B cell (primary cell): Measurements from ENCODE around the gene SLC40A1. TPM values are rescaled to one million over a fixed set of nuclear protein-coding genes. Genes with fewer than 3 reads are reported as not detected.

Experiments used
- ATAC-seq: fragments of 200-7000 bp; cut with Tn5 transposase; one replicate; pipeline ENCODE4 v1.10.0; 2021; ENCODE audit warnings: low read depth, mild to moderate bottlenecking, moderate number of reproducible peaks, moderate library complexity
- CTCF ChIA-PET: fragments of 350-600 bp; sonication (Branson Sonifier 250); formaldehyde crosslinking; loops from one replicate; lab custom pipeline; 2021; ENCODE audit warnings: antibody characterized with exemption, inconsistent platforms; lab: Charles Lee
- POLR2A ChIA-PET: fragments of 350-600 bp; sonication (Branson Sonifier 250); formaldehyde crosslinking; loops from one replicate; lab custom pipeline; 2021; ENCODE audit warnings: antibody characterized with exemption; lab: Charles Lee
- DNase-seq: peaks from one replicate; pipeline ENCODE4 v3.0.0; 2013
- H2AFZ ChIP-seq: 2 replicates; pipeline ENCODE4 v1.6.1; 2012; ENCODE audit warnings: mild to moderate bottlenecking, low read depth, low read length; ENCODE audit not compliant: insufficient read depth, poor library complexity, severe bottlenecking
- H3K27ac ChIP-seq, 2 donors: 1 replicate in 1 of 2; 2 replicates in 1 of 2; pipeline ENCODE4 v1.5.1; 2012 to 2013; ENCODE audit warnings: low read length in 2 of 2, mild to moderate bottlenecking in 2 of 2, moderate library complexity in 1 of 2
- H3K27me3 ChIP-seq, 4 experiments: fragments of 200-600 bp in 1 of 4; sonication (generic) in 1 of 4; replicated peaks in 1 of 4; 1 replicate in 2 of 4; 2 replicates in 2 of 4; pipeline versions ENCODE4 v1.6.1 to v1.7.0; 2013 to 2016; ENCODE audit warnings: low read length in 3 of 4, mild to moderate bottlenecking in 2 of 4, mixed read lengths in 1 of 4, moderate library complexity in 1 of 4; ENCODE audit not compliant: insufficient read depth in 4 of 4, control insufficient read depth in 3 of 4; ENCODE audit errors: control extremely low read depth in 1 of 4
- H3K36me3 ChIP-seq, 2 experiments: replicated peaks in 1 of 2; 1 replicate in 1 of 2; 2 replicates in 1 of 2; pipeline versions ENCODE4 v1.6.1 to v1.7.1; 2013; ENCODE audit warnings: low read length in 1 of 2; ENCODE audit not compliant: insufficient read depth in 2 of 2, control insufficient read depth in 1 of 2; ENCODE audit errors: control extremely low read depth in 1 of 2, extremely low read depth in 1 of 2
- H3K4me1 ChIP-seq, 2 donors: fragments of 200-600 bp in 1 of 2; sonication (generic) in 1 of 2; 1 replicate in 1 of 2; 2 replicates in 1 of 2; pipeline versions ENCODE4 v1.5.1 to v1.6.1; 2013 to 2017; ENCODE audit warnings: low read length in 2 of 2; ENCODE audit not compliant: control insufficient read depth in 2 of 2, insufficient read depth in 2 of 2
- H3K4me2 ChIP-seq: replicated peaks from 2 replicates; pipeline ENCODE3; 2012; ENCODE audit warnings: mild to moderate bottlenecking, low read depth, low read length; ENCODE audit not compliant: poor library complexity, severe bottlenecking
- H3K4me3 ChIP-seq, 5 experiments: fragments of 200-600 bp in 1 of 5; sonication (generic) in 1 of 5; 1 replicate in 3 of 5; 2 replicates in 2 of 5; pipeline versions ENCODE4 v1.5.1 to v1.7.0; 2011 to 2016; ENCODE audit warnings: low read length in 4 of 5, mild to moderate bottlenecking in 4 of 5, low read depth in 2 of 5, control low read depth in 1 of 5, moderate library complexity in 1 of 5; ENCODE audit not compliant: insufficient read depth in 1 of 5; ENCODE audit errors: control extremely low read depth in 1 of 5, extremely low read depth in 1 of 5
- H3K79me2 ChIP-seq: fragments of 200-600 bp; sonication (generic); one replicate; pipeline ENCODE4 v1.6.0; 2016; ENCODE audit warnings: low read length; ENCODE audit not compliant: control insufficient read depth, insufficient read depth
- H3K9ac ChIP-seq: fragments of 200-600 bp; sonication (generic); 2 replicates; pipeline ENCODE4 v1.6.1; 2017; ENCODE audit warnings: mild to moderate bottlenecking, low read length, moderate library complexity
- H3K9me3 ChIP-seq, 3 donors: one replicate each; pipeline versions ENCODE4 v1.6.1 to v1.7.1; 2013; ENCODE audit warnings: low read length in 2 of 3; ENCODE audit not compliant: control insufficient read depth in 2 of 3, insufficient read depth in 1 of 3; ENCODE audit errors: control extremely low read depth in 1 of 3
- H4K20me1 ChIP-seq: 2 replicates; pipeline ENCODE4 v1.6.0; 2012; ENCODE audit warnings: mild to moderate bottlenecking, low read length; ENCODE audit not compliant: insufficient read depth, control insufficient read depth, poor library complexity, severe bottlenecking
- H3K27ac Mint-ChIP-seq: one replicate; pipeline ENCODE4 v1.8.0; 2021; ENCODE audit warnings: mixed read lengths
- H3K27me3 Mint-ChIP-seq: one replicate; pipeline ENCODE4 v1.8.0; 2021; ENCODE audit warnings: mixed read lengths
- H3K4me1 Mint-ChIP-seq: one replicate; pipeline ENCODE4 v1.8.0; 2021; ENCODE audit warnings: mixed read lengths
- H3K4me3 Mint-ChIP-seq: one replicate; pipeline ENCODE4 v1.8.0; 2021; ENCODE audit warnings: mixed read lengths
- H3K9me3 Mint-ChIP-seq: one replicate; pipeline ENCODE4 v1.8.0; 2022; ENCODE audit warnings: mixed read lengths; ENCODE audit not compliant: insufficient read depth
- EZH2 ChIP-seq: IDR thresholded peaks from 2 replicates; pipeline ENCODE4 v1.6.1; 2012; ENCODE audit warnings: borderline replicate concordance, low read depth, mild to moderate bottlenecking, moderate library complexity, low read length; ENCODE audit not compliant: insufficient read depth, poor library complexity, severe bottlenecking
- WGBS: methylation state at CpG from one replicate; pipeline ENCODE4 v1.1.5; 2013; ENCODE audit warnings: missing lambda C conversion rate; ENCODE audit not compliant: insufficient coverage; 5-methylcytosine and 5-hydroxymethylcytosine counted together
- intact Hi-C: fragments of 100-400 bp; cut with micrococcal nuclease; formaldehyde crosslinking; loops from one replicate; pipeline ENCODE4 v1.10.0; 2022
- polyA plus RNA-seq: library from polyadenylated mRNA; depleted of rRNA; stranded (reverse); fragments of >200 nt; gene quantifications from 2 replicates; pipeline ENCODE4 v1.2.3, GENCODE V29; 2012
- total RNA-seq, 2 donors: library from RNA; stranded (reverse); fragments of 120-200 nt in 1 of 2; gene quantifications; 1 replicate in 1 of 2; 2 replicates in 1 of 2; pipeline versions ENCODE4 v1.2.3 to v1.2.4, GENCODE V29; 2013 to 2022
- TF ChIP-seq, protein P1 (sequence below): fragments of 200-600 bp; IDR thresholded peaks from one replicate; pipeline ENCODE4 v1.8.0; 2022; ENCODE audit warnings: antibody characterized with exemption, mild to moderate bottlenecking

SLC40A1 gene
- total and polyA plus RNA-seq, 2 donors (not counting 1 experiment from before 2014, with no cell fraction given): 0.07 to 0.39 TPM

DNA sequence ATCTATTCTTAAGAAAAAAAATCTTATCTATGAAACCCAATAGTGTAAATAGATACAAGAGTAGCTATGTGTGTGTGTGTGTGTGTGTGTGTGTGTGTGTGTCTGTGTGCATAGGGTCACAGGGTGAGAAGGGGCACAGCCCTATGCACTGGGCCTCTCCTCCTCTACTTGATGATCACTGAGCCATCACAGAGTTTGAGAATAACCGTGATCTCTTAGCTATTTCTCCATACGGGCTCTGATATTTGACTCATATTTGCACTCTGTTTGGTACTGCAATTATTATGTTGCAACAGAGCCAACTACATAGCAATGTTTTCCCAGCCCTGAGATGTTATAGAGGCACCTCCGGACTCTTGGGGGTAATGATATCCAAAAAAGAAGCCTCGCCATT, 28.8 kb upstream of the SLC40A1 start:
- no peak for ATAC-seq
- POLR2A ChIA-PET: no interaction called here

DNA sequence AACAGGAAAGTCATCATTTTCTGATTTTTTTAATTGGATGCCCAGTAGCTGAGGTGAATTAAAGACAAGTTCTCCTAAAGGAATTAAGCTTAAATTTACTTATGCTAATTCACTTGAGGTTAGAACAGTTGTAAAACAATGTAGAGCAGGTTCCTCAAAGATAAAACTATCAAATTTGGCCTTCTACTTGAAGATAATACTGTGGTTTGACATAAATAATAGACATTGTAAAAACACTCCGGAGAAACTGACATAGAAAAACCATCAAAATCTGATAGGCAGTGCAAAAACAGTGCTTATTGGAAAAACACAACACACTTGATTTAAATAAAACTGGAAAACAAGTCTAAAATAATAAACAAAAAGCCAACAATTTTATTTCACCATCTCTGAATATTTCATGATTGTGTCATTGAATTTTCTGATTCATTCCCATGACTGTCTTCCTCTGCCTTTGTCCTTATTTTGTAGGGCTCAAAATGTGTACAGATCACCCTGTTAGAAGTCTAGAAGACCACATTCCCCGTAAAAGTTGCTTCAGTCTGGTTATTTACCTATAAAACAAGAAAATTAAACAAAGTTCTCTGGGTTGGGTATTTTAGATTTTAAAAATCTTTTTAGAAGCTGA, 28.3 kb upstream of the SLC40A1 start:
- Mint-ChIP-seq H3K27me3 (peaks cover 17% of the 10 kb centered on the region), H3K27ac (no peak overlapping the region), H3K4me1 (peaks cover 2% of the 10 kb centered on the region), H3K9me3 (no peaks in the 10 kb centered on the region), H3K4me3 (no peak overlapping the region)
- no peak for ATAC-seq
- H3K4me3 ChIP-seq: no peak overlapping the region
- H3K79me2 ChIP-seq: no peaks in the 10 kb centered on the region
- H2AFZ ChIP-seq: no peak overlapping the region
- peaks cover 0 to 4% (median 0%) of the 10 kb centered on the region in 4 experiments for H3K27me3 ChIP-seq
- H3K27ac ChIP-seq: no peak overlapping the region
- no peak for DNase-seq
- H3K4me1 ChIP-seq: no peaks in the 10 kb centered on the region
- intact Hi-C loops: no loop called here
- no peaks in the 10 kb centered on the region for H3K9me3 ChIP-seq
- ChIA-PET CTCF (interaction anchor here (1.4 kb wide), 1 partner anchor 8 kb away, joined by 3 read pairs; no protein-coding TSS in a partner anchor), POLR2A (no interaction called here)
- WGBS: no CpG with 5 or more reads among the region's 2 CpGs
- no peak for TF ChIP-seq EZH2
- TF ChIP-seq, protein P1, sequence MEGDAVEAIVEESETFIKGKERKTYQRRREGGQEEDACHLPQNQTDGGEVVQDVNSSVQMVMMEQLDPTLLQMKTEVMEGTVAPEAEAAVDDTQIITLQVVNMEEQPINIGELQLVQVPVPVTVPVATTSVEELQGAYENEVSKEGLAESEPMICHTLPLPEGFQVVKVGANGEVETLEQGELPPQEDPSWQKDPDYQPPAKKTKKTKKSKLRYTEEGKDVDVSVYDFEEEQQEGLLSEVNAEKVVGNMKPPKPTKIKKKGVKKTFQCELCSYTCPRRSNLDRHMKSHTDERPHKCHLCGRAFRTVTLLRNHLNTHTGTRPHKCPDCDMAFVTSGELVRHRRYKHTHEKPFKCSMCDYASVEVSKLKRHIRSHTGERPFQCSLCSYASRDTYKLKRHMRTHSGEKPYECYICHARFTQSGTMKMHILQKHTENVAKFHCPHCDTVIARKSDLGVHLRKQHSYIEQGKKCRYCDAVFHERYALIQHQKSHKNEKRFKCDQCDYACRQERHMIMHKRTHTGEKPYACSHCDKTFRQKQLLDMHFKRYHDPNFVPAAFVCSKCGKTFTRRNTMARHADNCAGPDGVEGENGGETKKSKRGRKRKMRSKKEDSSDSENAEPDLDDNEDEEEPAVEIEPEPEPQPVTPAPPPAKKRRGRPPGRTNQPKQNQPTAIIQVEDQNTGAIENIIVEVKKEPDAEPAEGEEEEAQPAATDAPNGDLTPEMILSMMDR: no peak
- no peak overlapping the region for H3K9ac ChIP-seq
- H3K36me3 ChIP-seq: no peaks in the 10 kb centered on the region
- H3K4me2 ChIP-seq: no peak overlapping the region
- H4K20me1 ChIP-seq: no peaks in the 10 kb centered on the region

More for the DNA sequence above, 28.8 kb upstream of the SLC40A1 start:
- DNase-seq: no peak
- no peak overlapping the region for H3K27ac Mint-ChIP-seq
- H3K79me2 ChIP-seq: no peaks in the 10 kb centered on the region
- H3K4me2 ChIP-seq: no peak overlapping the region
- H4K20me1 ChIP-seq: no peaks in the 10 kb centered on the region
- H3K27ac ChIP-seq: no peak overlapping the region
- H3K36me3 ChIP-seq: no peaks in the 10 kb centered on the region
- no peaks in the 10 kb centered on the region for H3K4me1 ChIP-seq
- WGBS: no CpG with 5 or more reads among the region's 4 CpGs
- no peaks in the 10 kb centered on the region for H3K9me3 ChIP-seq
- no peaks in the 10 kb centered on the region for H3K9me3 Mint-ChIP-seq
- no peak overlapping the region for H3K9ac ChIP-seq
- H3K27me3 ChIP-seq: peaks cover 0 to 4% (median 0%) of the 10 kb centered on the region in 4 experiments
- CTCF ChIA-PET: no interaction called here
- TF ChIP-seq EZH2: no peak
- TF ChIP-seq, protein P1: no peak
- intact Hi-C loops: no loop called here
- no peak overlapping the region for H2AFZ ChIP-seq
- H3K4me3 Mint-ChIP-seq: no peak overlapping the region
- H3K27me3 Mint-ChIP-seq: peaks cover 17% of the 10 kb centered on the region
- H3K4me3 ChIP-seq: no peak overlapping the region
- H3K4me1 Mint-ChIP-seq: peaks cover 2% of the 10 kb centered on the region
